ENCODE data around the gene PCDHB9.
A peak's percentile ranks its signal among the peaks of the same experiment; 100 is the strongest.
"Not testable (repeated sequence)": the region's sequence is repeated elsewhere in the genome, so short reads cannot be mapped to it uniquely, and the experiment has no call there.

The PCDHB9 gene

DNA sequence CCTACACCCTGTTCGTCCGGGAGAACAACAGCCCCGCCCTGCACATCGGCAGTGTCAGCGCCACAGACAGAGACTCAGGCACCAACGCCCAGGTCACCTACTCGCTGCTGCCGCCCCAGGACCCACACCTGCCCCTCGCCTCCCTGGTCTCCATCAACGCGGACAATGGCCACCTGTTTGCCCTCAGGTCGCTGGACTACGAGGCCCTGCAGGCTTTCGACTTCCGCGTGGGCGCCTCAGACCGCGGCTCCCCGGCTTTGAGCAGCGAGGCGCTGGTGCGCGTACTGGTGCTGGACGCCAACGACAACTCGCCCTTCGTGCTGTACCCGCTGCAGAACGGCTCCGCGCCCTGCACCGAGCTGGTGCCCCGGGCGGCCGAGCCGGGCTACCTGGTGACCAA lies 1.7 kb downstream of the PCDHB9 start:
- DNase-seq (ENCODE audit: low spot score), result not testable (repeated sequence)

DNA sequence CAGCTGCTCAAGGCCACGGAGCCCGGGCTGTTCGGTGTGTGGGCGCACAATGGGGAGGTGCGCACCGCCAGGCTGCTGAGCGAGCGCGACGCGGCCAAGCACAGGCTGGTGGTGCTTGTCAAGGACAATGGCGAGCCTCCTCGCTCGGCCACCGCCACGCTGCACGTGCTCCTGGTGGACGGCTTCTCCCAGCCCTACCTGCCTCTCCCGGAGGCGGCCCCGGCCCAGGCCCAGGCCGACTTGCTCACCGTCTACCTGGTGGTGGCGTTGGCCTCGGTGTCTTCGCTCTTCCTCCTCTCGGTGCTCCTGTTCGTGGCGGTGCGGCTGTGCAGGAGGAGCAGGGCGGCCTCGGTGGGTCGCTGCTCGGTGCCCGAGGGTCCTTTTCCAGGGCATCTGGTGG lies 2.2 kb downstream of the PCDHB9 start:
- not testable (repeated sequence) for DNase-seq (ENCODE audit: low spot score)

GRCh38 chr5:141192110-141192725 lies 5.3 kb downstream of the PCDHB9 start, which contains the start of gene PCDHB10:
PCDHB10 (plus strand) TSS chr5:141192353; CDS start chr5:141192553, 200 bp downstream.
- peak; percentile 66 for DNase-seq (ENCODE audit: low spot score)

DNA sequence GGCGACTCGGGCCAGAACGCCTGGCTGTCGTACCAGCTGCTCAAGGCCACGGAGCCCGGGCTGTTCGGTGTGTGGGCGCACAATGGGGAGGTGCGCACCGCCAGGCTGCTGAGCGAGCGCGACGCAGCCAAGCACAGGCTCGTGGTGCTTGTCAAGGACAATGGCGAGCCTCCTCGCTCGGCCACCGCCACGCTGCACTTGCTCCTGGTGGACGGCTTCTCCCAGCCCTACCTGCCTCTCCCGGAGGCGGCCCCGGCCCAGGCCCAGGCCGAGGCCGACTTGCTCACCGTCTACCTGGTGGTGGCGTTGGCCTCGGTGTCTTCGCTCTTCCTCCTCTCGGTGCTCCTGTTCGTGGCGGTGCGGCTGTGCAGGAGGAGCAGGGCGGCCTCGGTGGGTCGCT lies 7.4 kb downstream of the PCDHB9 start:
- not testable (repeated sequence) for DNase-seq (ENCODE audit: low spot score)

DNA sequence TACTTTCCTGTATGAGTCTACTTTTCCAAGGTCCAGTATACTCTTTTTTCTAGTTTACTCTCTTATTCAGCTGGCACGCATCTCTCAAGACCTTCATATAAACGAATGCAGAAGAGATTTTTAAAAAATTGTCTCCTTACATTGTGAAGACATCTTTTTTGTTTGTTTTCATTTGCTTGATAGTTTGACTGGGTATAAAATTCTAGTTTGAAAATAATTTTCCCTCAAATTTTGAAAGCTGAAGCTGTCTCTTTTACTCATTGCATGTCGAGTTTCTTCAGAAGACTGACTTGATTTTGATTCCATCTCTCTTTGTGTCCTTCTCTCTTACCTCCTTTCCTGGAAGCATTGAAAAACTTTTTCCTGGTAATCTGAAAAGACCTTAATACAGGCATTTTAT lies 9.4 kb downstream of the PCDHB9 start:
- DNase-seq (ENCODE audit: low spot score), result no peak

GRCh38 chr5:141199359-141200235 lies 12.6 kb downstream of the PCDHB9 start, which contains the start of gene PCDHB11:
PCDHB11 (plus strand) TSS chr5:141199627; CDS start chr5:141199775, 148 bp downstream.
- no peak for DNase-seq (ENCODE audit: low spot score)

GRCh38 chr5:141201126-141201525 lies 14.2 kb downstream of the PCDHB9 start:
- not testable (repeated sequence) for DNase-seq (ENCODE audit: low spot score)

GRCh38 chr5:141201646-141202045 lies 14.7 kb downstream of the PCDHB9 start:
- DNase-seq (ENCODE audit: low spot score), result not testable (repeated sequence)

- DNase-seq (ENCODE audit: low spot score), result no peak
Measured at GRCh38 chr5:141208478-141208877, 21.5 kb downstream of the PCDHB9 start, which contains the start of gene PCDHB12. PCDHB12 (plus strand) TSS chr5:141208719; CDS start chr5:141208908, 189 bp downstream.

GRCh38 chr5:141210281-141210680 lies 23.3 kb downstream of the PCDHB9 start:
- DNase-seq (ENCODE audit: low spot score), result not testable (repeated sequence)

DNA sequence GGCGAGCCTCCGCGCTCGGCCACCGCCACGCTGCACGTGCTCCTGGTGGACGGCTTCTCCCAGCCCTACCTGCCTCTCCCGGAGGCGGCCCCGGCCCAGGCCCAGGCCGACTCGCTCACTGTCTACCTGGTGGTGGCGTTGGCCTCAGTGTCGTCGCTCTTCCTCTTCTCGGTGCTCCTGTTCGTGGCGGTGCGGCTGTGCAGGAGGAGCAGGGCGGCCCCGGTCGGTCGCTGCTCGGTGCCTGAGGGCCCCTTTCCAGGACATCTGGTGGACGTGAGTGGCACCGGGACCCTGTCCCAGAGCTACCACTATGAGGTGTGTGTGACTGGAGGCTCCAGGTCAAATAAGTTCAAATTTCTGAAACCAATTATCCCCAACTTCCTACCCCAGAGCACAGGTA lies 23.9 kb downstream of the PCDHB9 start:
- DNase-seq (ENCODE audit: low spot score), result not testable (repeated sequence)

- not testable (repeated sequence) for DNase-seq (ENCODE audit: low spot score)
Measured at GRCh38 chr5:141213656-141214339, 26.8 kb downstream of the PCDHB9 start, which contains the start of gene PCDHB13. PCDHB13 (plus strand) TSS chr5:141213919; CDS start chr5:141214124, 205 bp downstream.

- not testable (repeated sequence) for DNase-seq (ENCODE audit: low spot score)
Measured at GRCh38 chr5:141214583-141214982, 27.6 kb downstream of the PCDHB9 start.

GRCh38 chr5:141215504-141215903 lies 28.5 kb downstream of the PCDHB9 start:
- DNase-seq (ENCODE audit: low spot score), result not testable (repeated sequence)

DNA sequence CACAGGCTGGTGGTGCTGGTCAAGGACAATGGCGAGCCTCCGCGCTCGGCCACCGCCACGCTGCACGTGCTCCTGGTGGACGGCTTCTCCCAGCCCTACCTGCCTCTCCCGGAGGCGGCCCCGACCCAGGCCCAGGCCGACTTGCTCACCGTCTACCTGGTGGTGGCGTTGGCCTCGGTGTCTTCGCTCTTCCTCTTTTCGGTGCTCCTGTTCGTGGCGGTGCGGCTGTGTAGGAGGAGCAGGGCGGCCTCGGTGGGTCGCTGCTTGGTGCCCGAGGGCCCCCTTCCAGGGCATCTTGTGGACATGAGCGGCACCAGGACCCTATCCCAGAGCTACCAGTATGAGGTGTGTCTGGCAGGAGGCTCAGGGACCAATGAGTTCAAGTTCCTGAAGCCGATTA lies 29.1 kb downstream of the PCDHB9 start:
- DNase-seq (ENCODE audit: low spot score), result not testable (repeated sequence)

DNA sequence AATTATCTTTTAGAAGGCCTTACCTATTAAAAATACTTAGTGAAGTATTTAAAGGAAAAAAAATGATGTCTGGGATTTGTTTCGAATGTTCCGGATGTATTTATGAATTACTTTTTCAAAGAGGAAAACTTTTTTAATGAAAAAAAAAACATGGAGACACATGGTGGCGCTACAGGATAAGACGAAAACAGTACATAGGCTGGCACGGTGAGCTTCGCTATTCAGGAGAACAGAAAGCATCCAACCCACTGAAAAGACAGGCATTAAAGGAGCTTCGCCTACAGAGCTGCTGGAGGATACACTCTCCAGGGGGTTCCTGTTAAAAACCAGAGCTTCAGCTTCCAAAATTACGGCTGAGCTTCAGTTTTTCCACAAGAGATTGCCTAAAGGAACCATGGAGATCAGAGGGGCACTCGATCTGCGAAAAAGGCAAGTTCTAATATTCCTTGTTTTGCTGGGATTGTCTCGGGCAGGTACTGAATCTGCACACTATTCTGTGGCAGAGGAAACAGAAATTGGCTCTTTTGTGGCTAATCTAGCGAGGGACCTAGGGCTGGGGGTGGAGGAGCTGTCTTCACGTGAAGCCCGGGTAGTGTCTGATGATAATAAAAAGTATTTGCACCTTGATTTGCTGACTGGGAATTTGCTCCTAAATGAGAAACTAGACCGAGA lies 36.3 kb downstream of the PCDHB9 start, which contains the start of gene PCDHB14:
TSS of gene PCDHB14 (plus strand) at position 232 of the 672 bp plus-strand sequence. CDS start at position 395, 163 bp downstream.
- no peak for DNase-seq (ENCODE audit: low spot score)

GRCh38 chr5:141224844-141225243 lies 37.9 kb downstream of the PCDHB9 start:
- DNase-seq (ENCODE audit: low spot score), result not testable (repeated sequence)

DNA sequence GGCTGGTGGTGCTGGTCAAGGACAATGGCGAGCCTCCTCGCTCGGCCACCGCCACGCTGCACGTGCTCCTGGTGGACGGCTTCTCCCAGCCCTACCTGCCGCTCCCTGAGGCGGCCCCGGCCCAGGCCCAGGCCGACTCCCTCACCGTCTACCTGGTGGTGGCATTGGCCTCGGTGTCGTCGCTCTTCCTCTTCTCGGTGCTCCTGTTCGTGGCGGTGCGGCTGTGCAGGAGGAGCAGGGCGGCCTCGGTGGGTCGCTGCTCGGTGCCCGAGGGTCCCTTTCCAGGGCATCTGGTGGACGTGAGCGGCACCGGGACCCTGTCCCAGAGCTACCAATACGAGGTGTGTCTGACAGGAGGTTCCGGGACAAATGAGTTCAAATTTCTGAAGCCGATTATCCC lies 38.5 kb downstream of the PCDHB9 start:
- DNase-seq (ENCODE audit: low spot score), result not testable (repeated sequence)

- no peak for DNase-seq (ENCODE audit: low spot score)
Measured at GRCh38 chr5:141234109-141234667, 47.2 kb downstream of the PCDHB9 start.

DNA sequence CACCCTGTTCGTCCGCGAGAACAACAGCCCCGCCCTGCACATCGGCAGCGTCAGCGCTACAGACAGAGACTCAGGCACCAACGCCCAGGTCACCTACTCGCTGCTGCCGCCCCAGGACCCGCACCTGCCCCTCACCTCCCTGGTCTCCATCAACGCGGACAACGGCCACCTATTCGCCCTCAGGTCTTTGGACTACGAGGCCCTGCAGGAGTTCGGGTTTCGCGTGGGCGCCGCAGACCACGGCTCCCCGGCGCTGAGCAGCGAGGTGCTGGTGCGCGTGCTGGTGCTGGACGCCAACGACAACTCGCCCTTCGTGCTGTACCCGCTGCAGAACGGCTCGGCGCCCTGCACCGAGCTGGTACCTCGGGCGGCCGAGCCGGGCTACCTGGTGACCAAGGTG lies 49.0 kb downstream of the PCDHB9 start:
- not testable (repeated sequence) for DNase-seq (ENCODE audit: low spot score)

All from ecto neural progenitor cell (in vitro differentiated cells).